Type B pancreatic cell (in vitro differentiated cells): ENCODE data around the gene VIPR1. TPM values are rescaled to one million over a fixed set of nuclear protein-coding genes. Genes with fewer than 3 reads are reported as not detected.

Source experiments
- DNase-seq: peaks from one replicate; pipeline ENCODE4 v3.0.0; 2021; ENCODE audit warnings: mixed read lengths; ENCODE audit not compliant: unreplicated experiment; ENCODE audit errors: extremely low spot score
- H3K27ac Mint-ChIP-seq: 2 replicates; pipeline ENCODE4 v1.8.0; 2021; ENCODE audit warnings: mild to moderate bottlenecking, mixed read lengths
- H3K27me3 Mint-ChIP-seq: 2 replicates; pipeline ENCODE4 v1.8.0; 2021; ENCODE audit warnings: mixed read lengths
- H3K36me3 Mint-ChIP-seq: 2 replicates; pipeline ENCODE4 v1.8.0; 2021; ENCODE audit warnings: mixed read lengths
- H3K4me1 Mint-ChIP-seq: one replicate; pipeline ENCODE4 v1.8.0; 2021; ENCODE audit warnings: mixed read lengths; ENCODE audit not compliant: unreplicated experiment
- H3K4me3 Mint-ChIP-seq: 2 replicates; pipeline ENCODE4 v1.8.0; 2021; ENCODE audit warnings: mild to moderate bottlenecking, mixed read lengths
- H3K9me3 Mint-ChIP-seq: 2 replicates; pipeline ENCODE4 v1.8.0; 2021; ENCODE audit warnings: mixed read lengths
- total RNA-seq: library from RNA; stranded (reverse); gene quantifications from 2 replicates; pipeline ENCODE4 v1.2.1, GENCODE V29; 2021; ENCODE audit warnings: low replicate concordance
- TF ChIP-seq, protein P1 (sequence below): fragments of 200-600 bp; sonication (generic); conservative IDR thresholded peaks from 2 replicates; pipeline ENCODE4 v1.5.0; 2021; ENCODE audit warnings: antibody characterized with exemption, mild to moderate bottlenecking

VIPR1 gene
- total RNA-seq, 1 donor from 2014 or later = 4.7 TPM

GRCh38 chr3:42500091-42500490 lies 2.4 kb upstream of the VIPR1 start:
- H3K9me3 Mint-ChIP-seq = no peaks in the 10 kb centered on the region
- no peaks in the 10 kb centered on the region for H3K36me3 Mint-ChIP-seq
- peak; percentile 34 for DNase-seq
- H3K4me3 Mint-ChIP-seq = peak overlapping the region; percentile 90
- TF ChIP-seq, protein P1, sequence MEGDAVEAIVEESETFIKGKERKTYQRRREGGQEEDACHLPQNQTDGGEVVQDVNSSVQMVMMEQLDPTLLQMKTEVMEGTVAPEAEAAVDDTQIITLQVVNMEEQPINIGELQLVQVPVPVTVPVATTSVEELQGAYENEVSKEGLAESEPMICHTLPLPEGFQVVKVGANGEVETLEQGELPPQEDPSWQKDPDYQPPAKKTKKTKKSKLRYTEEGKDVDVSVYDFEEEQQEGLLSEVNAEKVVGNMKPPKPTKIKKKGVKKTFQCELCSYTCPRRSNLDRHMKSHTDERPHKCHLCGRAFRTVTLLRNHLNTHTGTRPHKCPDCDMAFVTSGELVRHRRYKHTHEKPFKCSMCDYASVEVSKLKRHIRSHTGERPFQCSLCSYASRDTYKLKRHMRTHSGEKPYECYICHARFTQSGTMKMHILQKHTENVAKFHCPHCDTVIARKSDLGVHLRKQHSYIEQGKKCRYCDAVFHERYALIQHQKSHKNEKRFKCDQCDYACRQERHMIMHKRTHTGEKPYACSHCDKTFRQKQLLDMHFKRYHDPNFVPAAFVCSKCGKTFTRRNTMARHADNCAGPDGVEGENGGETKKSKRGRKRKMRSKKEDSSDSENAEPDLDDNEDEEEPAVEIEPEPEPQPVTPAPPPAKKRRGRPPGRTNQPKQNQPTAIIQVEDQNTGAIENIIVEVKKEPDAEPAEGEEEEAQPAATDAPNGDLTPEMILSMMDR = no peak
- peaks cover 12% of the 10 kb centered on the region for H3K4me1 Mint-ChIP-seq
- H3K27me3 Mint-ChIP-seq = peaks cover 78% of the 10 kb centered on the region
- H3K27ac Mint-ChIP-seq = no peak overlapping the region

- peaks cover 12% of the 10 kb centered on the region for H3K4me1 Mint-ChIP-seq
- no peak overlapping the region for H3K27ac Mint-ChIP-seq
- TF ChIP-seq, protein P1 = no peak
- peak; percentile 27 for DNase-seq
- H3K36me3 Mint-ChIP-seq = no peaks in the 10 kb centered on the region
- H3K9me3 Mint-ChIP-seq = no peaks in the 10 kb centered on the region
- H3K4me3 Mint-ChIP-seq = peak overlapping the region; percentile 90
- H3K27me3 Mint-ChIP-seq = peaks cover 78% of the 10 kb centered on the region
These were observed 1.5 kb upstream of the VIPR1 start for GRCh38 chr3:42500909-42501308.

DNA sequence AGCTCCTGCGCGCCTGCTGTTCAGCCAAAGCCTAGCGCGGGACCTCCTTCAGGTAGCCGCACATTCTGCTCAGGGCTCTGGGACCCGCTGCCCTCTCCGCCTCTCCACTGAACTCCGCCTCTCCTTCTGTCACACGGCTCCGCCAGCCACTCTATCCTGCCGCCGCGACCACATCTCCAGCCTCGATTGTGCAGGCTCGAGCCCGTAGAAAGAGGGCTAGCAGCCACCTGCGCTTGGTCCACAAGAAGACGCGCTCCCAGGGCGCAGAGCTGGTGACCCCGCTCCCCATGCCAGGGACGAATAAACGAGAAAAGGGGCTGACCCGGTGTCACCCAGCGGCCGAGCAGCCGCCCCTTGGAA lies 1.1 kb upstream of the VIPR1 start:
- Mint-ChIP-seq H3K4me3 (peak overlapping the region; percentile 90), H3K9me3 (no peaks in the 10 kb centered on the region), H3K27ac (no peak overlapping the region), H3K4me1 (peaks cover 12% of the 10 kb centered on the region), H3K36me3 (no peaks in the 10 kb centered on the region), H3K27me3 (peaks cover 75% of the 10 kb centered on the region)
- peak; percentile 60 for DNase-seq
- TF ChIP-seq, protein P1 = no peak

GRCh38 chr3:42501681-42502428 lies 588 bp upstream of the VIPR1 start:
- peaks cover 70% of the 10 kb centered on the region for H3K27me3 Mint-ChIP-seq
- peak; percentile 70 for DNase-seq
- TF ChIP-seq, protein P1 = peak; percentile 58
- no peaks in the 10 kb centered on the region for H3K36me3 Mint-ChIP-seq
- peak overlapping the region; percentile 90 for H3K4me3 Mint-ChIP-seq
- H3K9me3 Mint-ChIP-seq = no peaks in the 10 kb centered on the region
- peaks cover 10% of the 10 kb centered on the region for H3K4me1 Mint-ChIP-seq
- H3K27ac Mint-ChIP-seq = no peak overlapping the region

GRCh38 chr3:42503251-42503924 lies 945 bp downstream of the VIPR1 start:
- Mint-ChIP-seq H3K4me1 (peaks cover 7% of the 10 kb centered on the region), H3K27me3 (peaks cover 65% of the 10 kb centered on the region), H3K9me3 (no peaks in the 10 kb centered on the region), H3K4me3 (peak overlapping the region; percentile 75), H3K36me3 (no peaks in the 10 kb centered on the region), H3K27ac (no peak overlapping the region)
- DNase-seq = peak; percentile 53
- TF ChIP-seq, protein P1 = no peak
